ENCODE data around the gene HNRNPD.

DNA sequence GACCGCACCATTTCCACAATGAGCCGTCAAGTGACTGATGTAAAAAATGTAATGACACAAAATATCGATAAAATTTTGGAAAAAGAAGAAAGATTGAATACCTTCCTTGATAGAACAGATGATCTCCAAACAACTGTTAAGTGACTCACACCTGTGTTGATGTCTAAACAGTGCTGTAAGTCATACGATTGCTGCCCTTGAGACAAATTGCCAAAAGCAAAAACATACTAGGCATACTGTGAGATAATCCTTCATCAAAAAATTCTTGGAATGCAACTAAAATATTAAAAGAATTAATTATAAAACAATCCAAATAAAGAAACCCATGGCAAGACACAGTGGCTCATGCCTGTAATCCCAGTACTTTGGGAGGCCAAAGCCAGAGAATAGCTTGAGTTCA, 53.4 kb downstream of the HNRNPD start:
- TF ChIP-seq, protein P1, sequence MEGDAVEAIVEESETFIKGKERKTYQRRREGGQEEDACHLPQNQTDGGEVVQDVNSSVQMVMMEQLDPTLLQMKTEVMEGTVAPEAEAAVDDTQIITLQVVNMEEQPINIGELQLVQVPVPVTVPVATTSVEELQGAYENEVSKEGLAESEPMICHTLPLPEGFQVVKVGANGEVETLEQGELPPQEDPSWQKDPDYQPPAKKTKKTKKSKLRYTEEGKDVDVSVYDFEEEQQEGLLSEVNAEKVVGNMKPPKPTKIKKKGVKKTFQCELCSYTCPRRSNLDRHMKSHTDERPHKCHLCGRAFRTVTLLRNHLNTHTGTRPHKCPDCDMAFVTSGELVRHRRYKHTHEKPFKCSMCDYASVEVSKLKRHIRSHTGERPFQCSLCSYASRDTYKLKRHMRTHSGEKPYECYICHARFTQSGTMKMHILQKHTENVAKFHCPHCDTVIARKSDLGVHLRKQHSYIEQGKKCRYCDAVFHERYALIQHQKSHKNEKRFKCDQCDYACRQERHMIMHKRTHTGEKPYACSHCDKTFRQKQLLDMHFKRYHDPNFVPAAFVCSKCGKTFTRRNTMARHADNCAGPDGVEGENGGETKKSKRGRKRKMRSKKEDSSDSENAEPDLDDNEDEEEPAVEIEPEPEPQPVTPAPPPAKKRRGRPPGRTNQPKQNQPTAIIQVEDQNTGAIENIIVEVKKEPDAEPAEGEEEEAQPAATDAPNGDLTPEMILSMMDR (IDR thresholded peaks at IDR 0.05), result no peak
- TF ChIP-seq ZFX (IDR thresholded peaks at IDR 0.05; ENCODE audit: borderline replicate concordance), result no peak
